Activated CD8-positive, alpha-beta memory T cell treated with anti-CD3 and anti-CD28 coated beads for 48 hours (primary cell): ENCODE measurements around the gene FSTL4.

ENCODE experiments used
- DNase-seq, 3 experiments: peaks; one replicate each; pipeline ENCODE4 v3.0.0-alpha.2; 2020; ENCODE audit warnings: low read depth in 2 of 3, low spot score in 2 of 3

The FSTL4 gene

GRCh38 chr5:133520991-133521706 is 91.2 kb downstream of the FSTL4 start:
- DNase-seq: no peak

GRCh38 chr5:133520062-133520461 is 92.3 kb downstream of the FSTL4 start:
- no peak for DNase-seq

GRCh38 chr5:133519191-133519590 is 93.2 kb downstream of the FSTL4 start:
- DNase-seq: no peak

DNA sequence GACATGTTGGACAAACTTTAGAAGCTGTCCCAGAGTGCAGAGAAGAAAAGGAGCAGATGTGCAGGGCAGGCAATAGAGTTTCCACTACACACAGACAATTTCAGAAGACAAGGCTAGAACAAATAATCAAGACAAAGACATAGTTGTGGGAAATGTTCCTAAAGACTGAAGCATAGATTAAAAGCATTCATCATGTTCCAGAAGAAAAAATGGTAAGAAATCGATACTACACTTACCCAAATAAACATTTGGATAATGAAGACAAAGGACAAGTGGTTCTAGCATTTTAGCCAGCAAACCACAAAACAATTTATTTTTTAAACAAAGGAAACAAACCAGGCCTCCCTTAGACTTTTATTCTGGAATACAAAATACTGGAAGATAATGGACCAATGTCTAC is 97.9 kb downstream of the FSTL4 start:
- DNase-seq: no peak

DNA sequence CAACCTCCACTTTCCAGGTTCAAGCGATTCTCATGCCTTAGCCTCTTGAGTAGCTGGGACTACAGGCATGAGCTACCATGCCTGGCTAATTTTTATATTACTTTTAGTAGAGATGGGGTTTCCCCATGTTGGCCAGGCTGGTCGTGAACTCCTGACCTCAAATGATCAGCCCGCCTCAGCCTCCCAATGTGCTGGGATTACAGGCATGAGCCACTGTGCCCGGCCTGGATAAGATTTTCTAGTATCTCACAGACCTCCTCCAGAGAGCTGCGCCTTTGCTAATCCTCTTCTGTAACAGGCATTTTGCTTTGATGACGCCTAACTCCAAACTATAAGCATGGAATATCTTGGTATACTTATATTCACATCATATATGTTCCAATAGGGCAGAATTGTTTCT is 99.4 kb downstream of the FSTL4 start:
- no peak for DNase-seq

GRCh38 chr5:133511653-133512235 is 100.6 kb downstream of the FSTL4 start:
- no peak for DNase-seq

- DNase-seq: no peak
These were observed 101.6 kb downstream of the FSTL4 start for GRCh38 chr5:133510634-133511262.

- DNase-seq: no peak
These were observed 102.6 kb downstream of the FSTL4 start for GRCh38 chr5:133509742-133510079.

DNA sequence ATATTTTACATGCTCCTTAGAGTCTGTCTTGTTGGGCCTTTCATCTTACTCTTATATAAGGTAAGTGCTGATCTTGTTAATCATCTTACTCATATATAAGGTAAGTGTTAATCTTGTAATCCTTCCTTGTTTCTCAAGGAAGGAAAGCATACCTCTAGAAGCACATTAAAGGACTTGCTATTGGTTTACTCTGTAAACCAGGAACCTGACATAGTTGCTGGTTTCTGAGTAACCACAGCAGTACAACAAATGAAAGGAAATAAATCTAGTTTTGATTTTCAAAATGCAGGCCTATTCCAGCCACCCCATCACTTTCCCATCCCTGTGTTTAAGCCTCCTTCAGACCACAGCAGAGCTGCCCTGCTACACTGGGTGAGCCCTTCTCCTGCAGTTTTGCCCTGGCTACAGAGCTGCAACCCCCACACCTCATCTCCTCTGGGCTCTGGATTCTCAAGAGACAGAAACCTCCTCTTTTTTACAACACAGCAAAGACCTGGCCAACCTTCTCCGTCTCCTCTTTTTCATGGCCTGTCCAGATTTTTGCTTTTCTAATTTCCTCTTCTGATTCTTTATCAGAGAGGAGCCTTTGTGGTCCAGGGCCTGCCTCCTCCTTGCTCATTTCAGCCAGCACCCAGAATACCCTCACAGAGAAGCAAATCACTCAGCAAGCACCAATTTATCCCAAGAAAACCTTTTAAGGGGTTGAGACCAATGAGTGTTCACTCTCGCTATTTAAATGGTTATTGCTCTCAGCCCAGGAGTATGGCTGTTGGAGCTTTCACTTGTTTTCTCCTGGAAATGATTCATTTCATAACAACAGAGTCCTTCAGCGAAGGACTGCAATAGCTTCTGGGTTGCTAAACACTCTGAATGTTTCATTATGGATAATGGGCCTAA is 103.2 kb downstream of the FSTL4 start:
- no peak for DNase-seq

DNA sequence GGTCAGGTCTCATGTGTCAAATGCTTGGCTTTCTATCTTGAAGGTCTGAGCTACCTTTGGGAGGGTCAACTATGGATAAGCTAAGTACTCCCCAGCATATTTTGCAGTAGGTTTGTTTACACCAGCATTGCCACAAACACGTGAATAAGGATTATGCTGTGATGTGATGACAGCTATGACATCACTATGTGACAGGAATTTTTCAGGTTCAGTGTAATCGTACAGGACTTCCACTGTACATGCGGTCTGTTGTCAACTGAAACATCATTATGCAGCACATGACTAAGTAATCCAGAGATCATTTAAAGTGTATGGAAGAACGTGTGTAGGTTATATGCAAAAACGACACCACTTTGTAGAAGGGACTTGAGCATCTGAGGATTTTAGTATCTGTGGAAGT is 104.0 kb downstream of the FSTL4 start:
- no peak for DNase-seq

GRCh38 chr5:133506181-133506580 is 106.2 kb downstream of the FSTL4 start:
- DNase-seq: no peak

DNA sequence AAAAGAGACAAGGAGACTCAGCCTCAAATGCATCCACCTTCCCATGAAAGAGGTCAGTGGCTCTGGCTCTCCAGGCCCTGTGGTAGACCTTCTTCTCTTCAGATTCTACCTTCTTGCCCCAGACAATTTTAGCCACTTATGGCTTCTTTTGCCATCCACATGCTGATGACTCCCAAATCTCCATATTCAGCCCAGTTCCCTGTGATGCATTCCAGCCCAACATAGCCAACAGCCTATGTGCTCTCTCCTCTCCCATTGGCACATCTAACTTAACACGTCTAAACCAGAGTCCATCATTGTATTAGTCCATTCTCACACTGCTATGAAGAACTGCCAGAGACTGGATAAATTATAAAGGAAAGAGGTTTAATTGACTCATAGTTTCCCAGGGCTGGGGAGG is 108.8 kb downstream of the FSTL4 start:
- DNase-seq: no peak

DNA sequence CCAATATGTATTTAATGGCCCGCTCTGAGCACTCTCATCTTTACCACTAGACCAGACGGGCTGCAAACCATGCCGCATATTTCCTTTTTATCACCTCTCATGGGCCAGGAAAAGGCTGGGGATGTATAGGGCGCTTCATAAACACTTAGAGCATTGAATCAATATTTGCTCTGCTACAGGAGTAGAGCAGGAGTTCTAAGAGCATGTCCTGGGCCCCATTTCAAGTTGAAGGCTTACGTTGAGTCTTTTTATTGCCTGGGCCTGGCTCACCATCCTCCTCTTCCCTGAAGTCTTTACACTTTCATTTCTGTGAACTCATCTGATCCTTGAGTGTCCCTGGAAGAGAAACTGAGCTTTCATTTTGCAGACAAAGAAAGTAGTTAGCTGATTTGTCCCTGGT is 112.4 kb downstream of the FSTL4 start:
- DNase-seq: no peak

DNA sequence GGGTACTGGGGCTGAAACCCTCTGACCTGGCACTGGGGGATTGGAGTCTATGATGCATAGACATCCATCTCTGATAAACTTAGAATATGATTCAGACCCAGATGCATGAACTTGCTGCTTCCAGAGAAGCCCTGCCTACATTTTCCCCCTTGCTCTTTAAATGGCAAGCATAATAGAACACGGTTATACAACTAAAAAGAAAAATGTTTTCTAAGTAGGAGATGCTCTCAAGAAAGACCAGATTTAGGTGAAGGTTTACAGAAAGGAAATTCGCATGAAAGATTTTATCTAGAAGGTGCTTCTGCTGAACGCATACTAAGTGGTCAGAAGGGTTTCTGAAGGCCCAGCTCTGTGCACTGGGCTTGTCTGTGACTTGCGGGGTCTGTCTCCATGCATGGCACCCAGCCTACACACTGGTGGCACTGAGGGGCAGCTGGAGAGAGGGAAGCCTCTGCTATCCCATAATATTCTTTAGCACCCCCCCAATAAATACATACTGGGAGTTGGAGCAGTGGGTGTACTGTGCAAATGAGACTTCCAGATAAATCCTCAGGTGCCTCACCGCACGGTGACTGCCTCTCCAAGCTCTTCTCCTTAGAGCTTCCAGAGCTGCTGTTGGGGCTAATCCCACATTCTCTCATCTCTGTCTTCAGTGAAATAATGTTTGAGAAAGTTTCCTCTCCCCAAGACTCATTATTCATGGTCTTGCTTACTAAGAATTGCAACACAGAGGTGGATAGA is 114.6 kb downstream of the FSTL4 start:
- no peak for DNase-seq

DNA sequence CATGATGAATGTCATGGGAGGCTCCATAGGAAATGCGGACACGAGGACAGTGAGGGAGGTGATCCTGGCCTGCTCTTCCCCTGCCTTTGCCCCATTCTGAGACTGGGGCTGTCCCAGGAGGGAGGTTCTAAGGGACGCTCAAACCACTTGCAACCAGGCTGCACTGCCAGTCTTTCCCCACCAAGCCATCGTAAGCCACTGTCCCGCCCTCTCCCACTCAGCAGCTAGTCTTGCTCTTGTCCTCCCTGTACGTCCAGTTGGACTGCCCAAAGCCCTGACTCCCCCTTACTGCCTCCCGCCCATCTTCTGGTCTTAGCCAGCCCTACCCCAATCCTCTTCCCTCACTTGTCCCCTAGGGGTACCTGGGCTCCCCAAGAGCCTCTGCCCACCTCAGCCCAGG is 115.7 kb downstream of the FSTL4 start:
- DNase-seq: no peak

DNA sequence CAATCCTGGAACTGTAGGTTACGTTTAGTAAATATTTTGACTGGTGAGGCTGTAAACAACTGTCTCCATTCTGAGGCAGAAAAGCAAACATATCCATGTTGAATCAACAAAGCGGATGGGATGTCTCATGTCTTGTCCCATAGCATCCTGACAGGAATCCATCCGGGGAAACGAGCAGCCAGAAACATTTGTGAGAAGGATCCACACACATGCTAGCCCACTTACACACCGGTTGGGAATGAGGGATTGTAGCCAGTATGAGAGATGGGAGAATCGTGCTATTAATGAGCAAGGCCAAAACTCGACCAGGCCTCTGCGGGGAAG is 117.5 kb downstream of the FSTL4 start:
- no peak for DNase-seq

DNA sequence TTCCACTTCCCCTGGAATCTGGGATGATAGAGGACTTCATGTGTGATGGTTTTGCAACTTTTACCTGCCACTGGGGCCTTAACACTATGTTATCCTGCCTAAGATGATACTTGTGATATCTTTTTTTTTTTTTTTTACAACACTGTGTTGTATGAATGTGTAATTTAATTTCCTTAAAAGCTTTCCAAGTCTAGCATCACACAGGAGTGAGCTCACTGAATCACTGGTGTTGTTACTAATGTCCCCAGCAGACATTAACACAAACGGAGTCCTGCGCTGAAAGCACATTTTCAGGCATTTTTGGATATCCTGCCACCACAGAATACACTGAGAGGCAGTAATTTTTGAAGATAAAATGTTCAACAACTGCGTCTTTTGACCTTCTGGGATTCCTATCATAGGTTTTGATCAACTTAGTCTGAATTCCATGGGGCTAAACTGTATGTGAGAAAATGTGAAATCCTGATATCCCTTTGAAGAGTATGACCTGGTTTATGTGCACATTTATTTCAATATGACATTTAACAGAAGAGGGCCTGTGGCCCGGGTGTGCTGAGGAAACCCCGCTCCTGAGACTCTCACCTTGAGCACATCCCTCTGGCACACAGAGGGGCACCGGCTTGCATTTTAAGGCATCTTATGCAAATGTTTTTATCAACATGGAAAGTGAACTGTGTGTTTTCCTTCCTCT is 118.0 kb downstream of the FSTL4 start:
- DNase-seq: no peak

DNA sequence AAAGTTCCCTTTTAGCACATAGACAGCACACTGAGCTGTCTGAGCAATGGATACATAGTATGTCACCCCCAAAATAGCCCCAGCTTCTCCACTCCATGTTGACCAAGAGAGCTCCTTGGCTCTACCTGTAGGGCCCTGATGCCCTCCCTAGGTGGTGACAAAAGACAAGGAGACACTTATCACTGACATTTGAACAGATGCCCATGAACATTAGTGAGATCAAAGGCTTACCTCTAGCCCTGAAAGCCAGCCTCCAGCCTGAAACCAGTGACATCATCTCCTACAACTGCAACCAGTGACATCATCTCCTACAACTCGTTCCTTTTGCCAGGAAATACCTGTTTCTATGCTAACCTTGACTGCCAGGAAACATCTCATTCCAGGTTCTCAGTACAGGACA is 122.7 kb downstream of the FSTL4 start:
- no peak for DNase-seq

GRCh38 chr5:133487093-133487492 is 125.2 kb downstream of the FSTL4 start:
- no peak for DNase-seq

DNA sequence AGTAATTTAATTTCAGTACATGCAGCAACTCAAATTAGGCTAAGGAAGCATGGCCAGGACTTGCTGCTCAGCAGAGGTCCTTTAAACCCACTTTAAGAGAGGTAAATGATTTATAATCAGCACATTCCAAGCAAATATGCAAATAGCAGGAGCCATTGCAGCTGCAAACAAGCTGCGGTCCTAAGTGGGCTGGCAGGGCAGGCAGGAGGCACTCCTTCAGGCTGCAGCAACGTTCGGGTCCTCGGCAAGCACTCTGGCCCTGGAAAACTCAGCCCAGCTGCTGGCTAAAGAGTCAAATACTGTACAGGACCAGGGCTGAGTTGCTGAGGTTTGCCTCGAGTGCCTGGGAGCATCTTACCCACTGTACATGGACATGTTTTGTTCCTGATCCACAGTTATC is 126.9 kb downstream of the FSTL4 start:
- DNase-seq: no peak
